HCT116 (cell line): ENCODE measurements around the gene DAZAP1. TPM values are rescaled to one million over a fixed set of nuclear protein-coding genes. Genes with fewer than 3 reads are reported as not detected.

ENCODE experiments used
- ATAC-seq: fragments of 200-7000 bp; cut with Tn5 transposase; 2 replicates; pipeline ENCODE4 v1.9.1; 2020; ENCODE audit warnings: mild to moderate bottlenecking, moderate library complexity
- BruUV-seq: library from RNA; stranded (reverse); fragments of 400-500 nt; replicated peaks from 2 replicates; lab custom pipeline; 2021; lab: Mats Ljungman, UMichigan
- CTCF ChIA-PET: fragments of 300-600 bp; sonication (Branson Sonifier 250); formaldehyde crosslinking; loops from one replicate; lab custom pipeline; 2021; ENCODE audit warnings: antibody characterized with exemption; lab: Charles Lee
- POLR2A ChIA-PET: fragments of 300-600, 350-600 bp; sonication (Branson Sonifier 250); formaldehyde crosslinking; loops from one replicate; lab custom pipeline; 2021; ENCODE audit warnings: antibody characterized with exemption; lab: Charles Lee
- RAD21 ChIA-PET, 2 experiments: fragments of 300-600 bp; sonication (Branson Sonifier 250); formaldehyde crosslinking; loops; one replicate each; lab custom pipeline; 2023; ENCODE audit warnings: low total read pairs in 2 of 2; ENCODE audit not compliant: uncharacterized antibody in 2 of 2, unreplicated experiment in 2 of 2, low non-redundant PET in 1 of 2; lab: Charles Lee
- DNase-seq: peaks from one replicate; pipeline ENCODE4 v3.0.0-alpha.2; 2010; ENCODE audit warnings: low read depth, low spot score
- H2AFZ ChIP-seq: fragments of 200-600 bp; shearing (Covaris generic), sonication (generic); 2 replicates; pipeline ENCODE4 v1.6.1; 2017; ENCODE audit warnings: low read depth, mixed run types, mixed read lengths, antibody characterized with exemption, low read length; ENCODE audit not compliant: poor library complexity, severe bottlenecking
- H3K27ac ChIP-seq: 2 replicates; pipeline ENCODE4 v1.5.1; 2012; ENCODE audit warnings: low read depth, low read length
- H3K27me3 ChIP-seq: fragments of 200-600 bp; sonication (generic); 2 replicates; pipeline ENCODE4 v1.6.1; 2016; ENCODE audit warnings: mixed run types, low read length, mixed read lengths; ENCODE audit not compliant: insufficient read depth
- H3K36me3 ChIP-seq, 2 experiments: fragments of 200-500 bp in 1 of 2; fragments of 200-600 bp in 1 of 2; sonication (Bioruptor generic) in 1 of 2; sonication (generic) in 1 of 2; 2 replicates each; pipeline versions ENCODE4 v1.5.1 to v1.6.1; 2014 to 2016; ENCODE audit warnings: low read length in 2 of 2, inconsistent platforms in 1 of 2, mixed read lengths in 1 of 2, mixed run types in 1 of 2; ENCODE audit not compliant: insufficient read depth in 2 of 2, control insufficient read depth in 1 of 2
- H3K4me1 ChIP-seq, 2 experiments: fragments of 200-600 bp in 1 of 2; sonication (generic) in 1 of 2; 2 replicates each; pipeline versions ENCODE4 v1.5.1 to v1.6.1; 2012 to 2017; ENCODE audit warnings: low read length in 2 of 2, inconsistent platforms in 1 of 2, mild to moderate bottlenecking in 1 of 2, mixed read lengths in 1 of 2, mixed run types in 1 of 2, moderate library complexity in 1 of 2; ENCODE audit not compliant: insufficient read depth in 2 of 2, control insufficient read depth in 1 of 2
- H3K4me2 ChIP-seq: fragments of 200-600 bp; sonication (generic); 2 replicates; pipeline ENCODE4 v1.6.1; 2017; ENCODE audit warnings: mixed run types, low read length, mixed read lengths
- H3K4me3 ChIP-seq, 2 experiments: fragments of 200-600 bp in 1 of 2; sonication (generic) in 1 of 2; replicated peaks in 1 of 2; 2 replicates each; pipeline ENCODE4 v1.5.1; 2011 to 2016; ENCODE audit warnings: low read length in 2 of 2, control low read depth in 1 of 2, low read depth in 1 of 2, mild to moderate bottlenecking in 1 of 2, mixed read lengths in 1 of 2, mixed run types in 1 of 2
- H3K79me2 ChIP-seq: fragments of 200-600 bp; sonication (generic); 2 replicates; pipeline ENCODE4 v1.6.1; 2017; ENCODE audit warnings: mild to moderate bottlenecking, mixed run types, low read length, moderate library complexity, mixed read lengths; ENCODE audit not compliant: insufficient read depth
- H3K9ac ChIP-seq: fragments of 200-600 bp; sonication (generic); 2 replicates; pipeline ENCODE4 v1.6.1; 2016; ENCODE audit warnings: low read length, mixed read lengths
- H3K9me2 ChIP-seq: fragments of 200-600 bp; sonication (generic), shearing (Covaris generic); 2 replicates; pipeline ENCODE4 v1.6.1; 2017; ENCODE audit warnings: mixed run types, mild to moderate bottlenecking, moderate library complexity; ENCODE audit not compliant: insufficient read depth
- H3K9me3 ChIP-seq, 2 experiments: fragments of 200-500 bp in 1 of 2; fragments of 200-600 bp in 1 of 2; sonication (Bioruptor generic) in 1 of 2; sonication (generic) in 1 of 2; 2 replicates each; pipeline ENCODE4 v1.6.1; 2014 to 2017; ENCODE audit warnings: low read length in 2 of 2, mixed read lengths in 2 of 2, inconsistent platforms in 1 of 2, low read depth in 1 of 2, mild to moderate bottlenecking in 1 of 2, mixed run types in 1 of 2, moderate library complexity in 1 of 2; ENCODE audit not compliant: control insufficient read depth in 1 of 2, insufficient read depth in 1 of 2
- H4K20me1 ChIP-seq: fragments of 200-600 bp; sonication (generic), shearing (Covaris generic); 2 replicates; pipeline ENCODE4 v1.6.1; 2017; ENCODE audit warnings: mixed run types, mild to moderate bottlenecking, moderate library complexity; ENCODE audit not compliant: insufficient read depth
- ATF3 ChIP-seq: IDR thresholded peaks from 2 replicates; pipeline ENCODE4 v1.6.1; 2012
- CBX3 ChIP-seq: IDR thresholded peaks from 2 replicates; pipeline ENCODE4 v1.6.1; 2012; ENCODE audit warnings: low read depth
- CEBPB ChIP-seq: IDR thresholded peaks from 2 replicates; pipeline ENCODE4 v1.6.1; 2012; ENCODE audit warnings: low read depth
- CTCF ChIP-seq, 3 experiments: fragments of 200-600 bp in 1 of 3; sonication (generic) in 1 of 3; IDR thresholded peaks in 2 of 3; conservative IDR thresholded peaks in 1 of 3; 2 replicates each; pipeline ENCODE4 v1.5.1; 2012 to 2017; ENCODE audit warnings: low read depth in 2 of 3, low read length in 2 of 3, antibody characterized with exemption in 1 of 3, borderline replicate concordance in 1 of 3, control low read depth in 1 of 3, mild to moderate bottlenecking in 1 of 3, mixed read lengths in 1 of 3, mixed run types in 1 of 3, moderate library complexity in 1 of 3; ENCODE audit not compliant: insufficient read depth in 1 of 3
- EGR1 ChIP-seq: IDR thresholded peaks from 2 replicates; pipeline ENCODE4 v1.6.1; 2012; ENCODE audit warnings: low read depth
- ELF1 ChIP-seq: IDR thresholded peaks from 2 replicates; pipeline ENCODE4 v1.6.1; 2012; ENCODE audit warnings: low read depth, borderline replicate concordance
- EZH2 ChIP-seq: fragments of 200-600 bp; sonication (generic); IDR thresholded peaks from 2 replicates; pipeline ENCODE4 v1.6.1; 2017; ENCODE audit warnings: antibody characterized with exemption, mixed run types
- EZH2phosphoT487 ChIP-seq: fragments of 200-600 bp; IDR thresholded peaks from 2 replicates; pipeline ENCODE4 v1.6.1; 2018; ENCODE audit warnings: antibody characterized with exemption, borderline replicate concordance
- FOSL1 ChIP-seq: IDR thresholded peaks from 2 replicates; pipeline ENCODE4 v1.6.1; 2012; ENCODE audit warnings: low read depth
- JUND ChIP-seq: IDR thresholded peaks from 2 replicates; pipeline ENCODE4 v1.6.1; 2012
- MAX ChIP-seq: IDR thresholded peaks from 2 replicates; pipeline ENCODE4 v1.6.1; 2012
- POLR2A ChIP-seq: IDR thresholded peaks from 2 replicates; pipeline ENCODE4 v1.7.0; 2011; ENCODE audit warnings: borderline replicate concordance; ENCODE audit not compliant: insufficient read depth, insufficient read length; ENCODE audit errors: extremely low read depth
- POLR2AphosphoS5 ChIP-seq: IDR thresholded peaks from 2 replicates; pipeline ENCODE4 v1.6.1; 2011; ENCODE audit warnings: mild to moderate bottlenecking, low read depth, low read length, moderate library complexity
- RAD21 ChIP-seq: IDR thresholded peaks from 2 replicates; pipeline ENCODE4 v1.6.1; 2012; ENCODE audit warnings: low read depth, mild to moderate bottlenecking
- REST ChIP-seq: IDR thresholded peaks from 2 replicates; pipeline ENCODE4 v1.6.1; 2012; ENCODE audit warnings: low read depth
- SP1 ChIP-seq: IDR thresholded peaks from 2 replicates; pipeline ENCODE4 v1.6.1; 2012; ENCODE audit warnings: low read depth
- SRF ChIP-seq: IDR thresholded peaks from 2 replicates; pipeline ENCODE4 v1.6.1; 2012; ENCODE audit warnings: low read depth
- ZBTB33 ChIP-seq: IDR thresholded peaks from 2 replicates; pipeline ENCODE4 v1.6.1; 2011; ENCODE audit warnings: mild to moderate bottlenecking, low read length, moderate library complexity; ENCODE audit not compliant: insufficient replicate concordance; ENCODE audit errors: extremely low read depth
- ZFX ChIP-seq: fragments of 450-650 bp; IDR thresholded peaks from 2 replicates; pipeline ENCODE4 v1.6.1; 2017
- ZNF274 ChIP-seq: fragments of 200-500 bp; sonication (Bioruptor generic); IDR thresholded peaks from 2 replicates; pipeline ENCODE4 v1.6.1; 2014; ENCODE audit warnings: mild to moderate bottlenecking, low read depth, low read length, inconsistent platforms
- intact Hi-C: fragments of 100-400 bp; cut with micrococcal nuclease; formaldehyde crosslinking; loops from 2 replicates; pipeline ENCODE4 v1.10.0; 2022
- total RNA-seq: library from RNA; stranded (reverse); gene quantifications from one replicate; pipeline ENCODE4 v1.2.1, GENCODE V29; 2021; ENCODE audit not compliant: unreplicated experiment

The DAZAP1 gene
- total RNA-seq, 1 experiment from 2014 or later: 191 TPM

GRCh38 chr19:1406774-1407527, 435 bp upstream of the DAZAP1 start:
- Histone ChIP-seq H3K4me1 (peaks cover 26 to 54% of the 10 kb centered on the region in 2 experiments), H3K27ac (peak overlapping the region; percentile 98), H4K20me1 (peaks cover 24% of the 10 kb centered on the region; the same call in 1 of the 2 replicates), H3K9ac (peak overlapping the region; percentile 68), H2AFZ (no peak overlapping the region), H3K79me2 (peaks cover 43% of the 10 kb centered on the region), H3K27me3 (no peaks in the 10 kb centered on the region), H3K36me3 (peaks cover 2 to 28% of the 10 kb centered on the region in 2 experiments; a peak in 2 of 4 replicates), H3K9me2 (no peaks in the 10 kb centered on the region), H3K4me3 (peak overlapping the region; percentile 54 to 61), H3K4me2 (peak overlapping the region; percentile 86), H3K9me3 (no peaks in the 10 kb centered on the region)
- intact Hi-C loops: loop anchor here (10.0 kb wide), 1 partner anchor 132 kb away; the partner anchor contains the start of gene FAM174C
- POLR2A ChIA-PET: no interaction called here
- peak; percentile 84 for ATAC-seq
- RAD21 ChIA-PET: no interaction called here
- peak; percentile 96 for DNase-seq
- TSS peak; percentile 96 for BruUV-seq
- CTCF ChIA-PET: no interaction called here
- TF ChIP-seq EGR1 (no peak), JUND (no peak), ZBTB33 (no peak), POLR2A (peak; percentile 75), REST (no peak), ZFX (no peak), SP1 (peak; percentile 67), EZH2 (no peak), ZNF274 (no peak), MAX (peak; percentile 94), FOSL1 (no peak), CBX3 (no peak), ATF3 (no peak), SRF (no peak), ELF1 (no peak), EZH2phosphoT487 (no peak), POLR2AphosphoS5 (peak; percentile 75), CEBPB (no peak), RAD21 (no peak), CTCF (IDR thresholded peaks at IDR 0.05 in 2 of 3, conservative IDR thresholded peaks at IDR 0.05 in 1 of 3; ENCODE audit: borderline replicate concordance in 1 of 3, insufficient read depth in 1 of 3, low read depth in 2 of 3, low read length in 2 of 3) (peak in 2 of 3 experiments; percentile 55 to 66; a peak in 5 of 6 replicates)
